Activated T-helper 1 cell treated with Interleukin-2 at 50 U/mL for 16 hours (primary cell): ENCODE results near the gene CEACAM21.
"Not testable (repeated sequence)": the region's sequence is repeated elsewhere in the genome, so short reads cannot be mapped to it uniquely, and the experiment has no call there.

Experiments used
- DNase-seq: peaks from one replicate; pipeline ENCODE4 v3.0.0-alpha.2; 2020; ENCODE audit warnings: low read depth

CEACAM21 gene

DNA sequence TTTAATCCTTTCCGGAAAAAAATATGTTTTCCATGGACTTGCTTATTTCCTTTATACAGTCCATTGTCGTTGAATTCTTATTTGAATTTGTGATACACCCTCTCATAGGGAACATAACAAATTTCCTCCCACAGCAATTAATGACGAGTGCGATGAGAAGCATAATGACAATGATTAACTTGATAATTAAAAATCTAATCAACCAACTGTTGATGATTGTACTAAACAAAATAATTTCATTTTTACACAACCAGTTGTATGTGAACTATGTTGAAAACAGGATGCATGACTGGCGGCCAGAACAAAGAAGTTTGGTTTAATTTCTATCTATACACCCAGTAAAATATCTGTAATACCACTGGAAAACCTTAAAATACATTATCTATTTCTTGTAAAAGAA is 26.1 kb upstream of the CEACAM21 start:
- no peak for DNase-seq

DNA sequence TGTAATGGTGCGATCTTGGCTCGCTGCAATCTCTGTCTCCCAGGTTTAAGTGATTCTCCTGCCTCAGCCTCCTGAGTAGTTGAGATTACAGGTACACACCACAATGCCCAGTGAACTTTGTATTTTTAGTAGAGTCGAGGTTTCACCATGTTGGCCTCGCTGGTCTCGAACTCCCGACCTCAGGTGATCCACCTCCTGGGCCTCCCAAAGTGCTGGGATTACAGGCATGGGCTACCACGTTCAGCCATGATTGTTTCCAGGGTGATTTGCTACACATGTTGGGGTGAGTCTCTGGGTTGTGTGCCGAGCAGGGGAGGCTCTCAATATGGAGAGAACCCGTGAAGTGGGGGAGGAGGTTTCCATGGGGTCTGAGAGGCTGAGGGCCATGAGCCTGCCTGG is 24.8 kb upstream of the CEACAM21 start:
- DNase-seq: no peak

DNA sequence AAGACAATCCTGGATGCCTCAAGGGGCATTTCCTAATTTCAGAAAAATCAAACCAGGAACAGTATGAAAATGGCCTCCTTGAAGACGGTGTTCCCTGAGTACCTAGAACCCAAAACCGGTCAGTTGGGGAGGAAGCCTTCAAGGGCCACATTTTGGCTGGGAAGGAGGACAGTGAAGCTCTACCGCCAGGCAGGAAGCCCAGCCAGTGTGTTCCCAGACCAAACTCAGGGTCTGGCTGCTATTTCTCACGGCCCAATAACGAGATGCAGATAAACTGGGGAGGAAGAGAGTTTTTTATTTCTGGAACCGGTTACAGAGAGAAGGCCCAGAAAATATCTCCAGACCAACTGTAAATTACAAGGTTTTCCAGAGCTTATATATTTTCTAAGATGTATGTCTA is 24.3 kb upstream of the CEACAM21 start:
- DNase-seq: no peak

- DNase-seq: no peak
Observed at GRCh38 chr19:41552558-41552957, 23.4 kb upstream of the CEACAM21 start.

DNA sequence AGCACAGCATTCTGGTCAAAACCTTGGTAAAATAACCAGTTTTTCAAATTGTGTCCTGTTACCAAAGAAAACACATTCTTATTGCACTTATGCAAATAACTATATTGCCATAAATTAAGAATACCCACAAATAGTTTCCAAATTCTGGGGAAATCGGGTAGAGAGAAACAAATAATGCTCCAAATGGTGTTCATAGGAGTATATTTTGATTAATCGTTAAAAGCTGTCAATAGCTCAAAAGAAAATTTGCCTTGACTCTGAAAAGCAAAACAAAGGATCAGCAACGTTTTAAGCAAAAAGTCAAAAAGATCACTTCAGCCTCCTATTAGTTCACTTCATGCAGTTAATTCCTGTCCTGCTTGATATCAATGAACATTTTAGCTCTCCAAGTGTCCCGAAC is 22.2 kb upstream of the CEACAM21 start:
- no peak for DNase-seq

GRCh38 chr19:41554907-41555306 is 21.1 kb upstream of the CEACAM21 start:
- DNase-seq: no peak

DNA sequence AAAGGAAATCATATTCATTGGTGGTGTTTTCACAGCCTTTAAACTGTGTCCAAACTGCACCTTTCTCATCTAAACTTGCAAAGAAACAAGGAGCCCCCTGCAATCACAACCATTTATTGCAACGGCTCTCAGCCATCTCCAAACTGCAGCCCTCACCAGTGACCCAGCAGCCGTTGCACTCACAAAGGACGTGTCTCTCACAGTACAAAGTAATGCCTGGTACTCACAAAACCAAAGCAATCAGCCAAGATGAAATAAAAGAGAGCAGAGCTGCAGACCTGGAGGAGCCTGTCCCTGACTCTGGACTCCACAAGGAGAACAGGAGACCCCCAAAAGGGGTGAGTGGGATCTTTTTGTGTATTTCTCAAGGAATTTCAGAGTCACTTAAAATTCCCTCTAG is 20.2 kb upstream of the CEACAM21 start:
- no peak for DNase-seq

DNA sequence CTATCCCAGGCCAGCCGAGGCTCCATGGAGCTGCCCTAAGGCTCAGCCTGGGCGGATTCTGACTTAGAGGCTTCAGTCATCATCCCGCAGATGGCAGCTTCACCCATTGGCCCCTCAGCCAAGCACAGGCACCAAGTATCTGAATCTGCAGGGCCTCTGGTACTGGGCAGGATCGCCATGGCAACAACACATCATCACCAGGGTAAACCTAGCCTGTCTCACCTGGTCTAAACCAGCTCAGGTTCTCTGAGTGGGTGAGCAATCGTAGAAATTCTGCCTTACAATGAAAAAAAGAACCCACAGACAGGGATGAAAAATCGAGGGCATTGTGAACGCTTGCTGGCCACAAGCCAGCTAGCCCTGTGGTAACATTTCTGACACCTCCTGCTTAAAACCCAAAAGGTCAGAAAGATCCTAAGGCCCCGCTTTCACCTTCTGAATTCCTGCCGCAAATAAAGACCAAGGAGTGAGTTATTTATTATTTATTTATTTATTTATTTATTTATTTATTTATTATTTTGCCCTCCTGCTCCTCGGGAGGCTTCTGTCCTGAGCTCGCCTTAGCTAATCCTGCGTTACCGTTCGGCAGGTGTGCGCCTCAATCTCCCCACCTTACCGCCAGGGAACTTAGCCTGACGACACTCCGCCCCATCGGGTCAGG is 12.0 kb upstream of the CEACAM21 start:
- DNase-seq: no peak

GRCh38 chr19:41564515-41565378 is 11.2 kb upstream of the CEACAM21 start:
- no peak for DNase-seq

DNA sequence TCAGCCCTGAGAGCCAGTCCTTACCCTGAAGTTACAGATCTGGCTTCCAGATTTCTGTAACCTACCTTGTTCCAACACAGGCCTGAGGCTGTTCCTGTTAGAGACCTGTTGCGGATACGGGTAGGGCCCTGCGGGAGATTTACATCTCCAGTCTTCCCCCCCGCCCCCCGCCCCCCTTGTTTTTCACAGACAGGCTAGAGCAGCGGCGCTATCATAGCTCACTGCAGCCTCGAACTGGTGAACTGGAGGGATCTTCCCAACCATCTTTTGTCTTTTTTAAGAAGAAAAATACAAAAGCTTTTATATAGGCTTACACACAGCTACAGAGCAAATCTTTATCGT is 10.6 kb upstream of the CEACAM21 start:
- no peak for DNase-seq

GRCh38 chr19:41566001-41566400 is 10.0 kb upstream of the CEACAM21 start:
- DNase-seq: no peak

DNA sequence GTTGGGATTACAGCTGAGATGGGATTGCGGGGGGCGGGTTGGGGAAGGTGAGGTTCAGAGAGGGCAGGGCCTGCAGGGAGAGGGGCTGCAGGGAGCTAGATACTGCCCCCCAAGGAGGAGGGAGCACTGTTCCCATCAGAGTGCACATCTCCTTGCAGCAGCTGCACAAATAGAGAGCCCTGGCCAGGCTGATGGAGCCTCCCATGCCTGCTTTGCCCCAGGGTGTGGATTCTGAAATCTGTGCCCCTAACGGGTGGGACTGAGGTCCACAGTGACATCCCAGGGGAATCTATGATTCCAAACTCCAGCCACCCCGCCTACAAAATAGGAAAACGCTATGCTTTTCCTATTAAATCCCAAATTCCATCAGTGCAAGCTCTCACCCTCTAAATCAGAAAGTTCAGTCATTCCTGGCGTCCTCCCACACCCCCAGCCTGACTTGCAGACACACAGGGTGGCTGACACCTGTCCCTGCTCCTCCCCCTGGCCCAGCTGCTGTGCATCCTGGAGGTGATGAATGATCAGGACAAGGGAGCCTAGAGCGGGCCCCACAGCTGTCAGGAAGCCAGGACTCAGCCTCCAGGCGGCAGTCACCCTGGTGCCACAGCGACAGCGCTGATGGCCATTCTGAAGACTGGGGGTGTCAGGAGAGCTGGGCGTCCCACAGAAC is 6.3 kb upstream of the CEACAM21 start:
- no peak for DNase-seq

DNA sequence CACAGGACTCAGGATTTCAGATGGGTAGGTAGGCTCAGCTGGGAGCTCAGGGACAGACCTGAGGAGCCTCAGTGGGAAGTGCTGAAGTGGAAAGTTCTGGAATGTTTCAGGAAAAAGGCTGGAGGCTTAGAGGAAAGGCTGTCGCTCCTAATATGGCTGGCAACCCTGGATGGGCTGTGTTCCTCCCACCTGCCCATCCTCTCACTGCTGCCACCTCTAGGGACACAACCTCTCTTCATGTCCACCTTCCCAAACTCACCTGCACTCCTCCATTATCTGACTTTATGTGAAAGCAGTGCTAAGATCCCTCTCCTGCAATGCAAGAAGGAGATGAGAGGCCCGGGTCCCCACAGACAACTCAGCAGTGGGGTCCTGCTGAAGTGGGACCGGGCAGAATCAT is 5.8 kb upstream of the CEACAM21 start:
- no peak for DNase-seq

- DNase-seq: peak; percentile 67
Observed at GRCh38 chr19:41570639-41571112, 5.3 kb upstream of the CEACAM21 start.

- DNase-seq: no peak
Observed at GRCh38 chr19:41577144-41577830, 1.3 kb downstream of the CEACAM21 start.

DNA sequence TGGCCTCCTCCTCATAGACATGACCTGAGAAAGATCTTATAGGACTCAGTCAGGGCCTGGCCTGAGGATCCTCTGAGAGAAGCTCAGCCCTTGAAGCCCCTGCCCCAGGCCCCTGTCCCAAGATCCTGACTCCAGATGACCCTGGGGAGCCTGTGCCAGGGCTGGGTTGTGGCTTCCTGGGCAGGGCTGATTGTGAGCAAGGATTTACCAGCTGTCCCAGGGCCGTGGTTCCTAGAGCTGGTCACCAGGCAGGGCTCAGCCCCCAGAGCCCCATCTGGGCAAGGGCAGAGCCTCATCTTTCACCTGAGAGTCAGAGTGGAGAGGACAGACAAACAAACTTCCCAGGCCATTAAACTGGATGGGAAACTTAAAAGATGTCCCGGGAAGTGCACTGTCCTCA is 1.9 kb downstream of the CEACAM21 start:
- DNase-seq: no peak

DNA sequence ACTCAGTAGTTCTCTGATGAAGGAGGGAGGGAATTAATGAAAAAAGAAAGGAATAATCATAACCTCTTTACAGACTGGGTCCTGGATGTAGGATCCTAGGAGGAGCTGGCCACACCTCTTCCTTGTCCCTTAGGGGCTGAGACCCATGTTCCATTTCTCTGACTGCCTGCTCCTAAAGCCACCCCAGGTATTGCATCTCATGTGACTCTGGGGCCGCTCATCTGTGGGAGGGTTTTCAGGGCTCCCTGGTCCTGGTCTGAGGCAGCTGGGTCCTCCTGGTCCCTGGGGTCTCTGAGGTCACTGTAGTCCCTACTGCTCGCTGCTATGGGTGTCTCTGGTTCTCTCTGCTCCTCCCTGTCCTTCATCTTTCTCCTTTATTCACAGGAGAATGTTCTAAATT is 2.9 kb downstream of the CEACAM21 start:
- DNase-seq: no peak

DNA sequence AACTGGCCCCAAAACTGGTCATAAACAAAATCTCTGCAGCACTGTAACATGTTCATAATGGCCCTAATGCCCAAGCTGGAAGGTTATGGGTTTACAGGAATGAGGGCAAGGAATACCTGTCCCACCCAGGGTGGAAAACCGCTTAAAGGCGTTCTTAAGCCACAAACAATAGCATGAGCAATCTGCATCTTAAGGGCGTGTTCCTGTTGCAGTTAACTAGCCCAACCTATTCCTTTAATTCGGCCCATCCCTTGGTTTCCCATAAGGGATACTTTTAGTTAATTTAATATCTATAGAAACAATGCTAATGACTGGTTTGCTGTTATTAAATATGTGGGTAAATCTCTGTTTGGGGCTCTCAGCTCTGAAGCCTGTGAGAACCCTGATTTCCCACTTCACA is 5.1 kb downstream of the CEACAM21 start:
- DNase-seq: not testable (repeated sequence)

DNA sequence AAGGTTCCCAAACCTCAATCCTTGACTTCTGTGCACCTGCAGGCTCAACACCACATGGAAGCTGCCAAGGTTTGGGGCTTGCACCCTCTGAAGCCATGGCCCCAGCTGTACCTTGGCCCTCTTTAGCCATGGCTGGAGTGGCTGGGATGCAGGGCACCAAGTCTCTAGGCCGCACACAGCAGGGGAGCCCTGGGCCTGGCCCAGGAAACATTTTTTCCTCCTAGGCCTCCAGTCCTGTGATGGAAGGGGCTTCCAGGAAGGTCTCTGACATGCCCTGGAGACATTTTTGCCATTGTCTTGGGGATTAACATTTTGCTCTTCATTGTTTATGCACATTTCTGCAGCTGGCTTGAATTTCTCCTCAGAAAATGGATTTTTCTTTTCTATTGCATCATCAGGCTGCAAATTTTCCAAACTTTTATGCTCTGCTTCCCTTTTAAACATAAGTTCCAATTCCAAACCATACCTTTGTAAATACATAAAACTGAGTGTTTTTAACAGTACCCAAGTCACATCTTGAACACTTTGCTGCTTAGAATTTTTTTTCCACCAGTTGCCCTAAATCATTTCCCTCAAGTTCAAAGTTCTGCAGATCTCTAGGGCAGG is 6.7 kb downstream of the CEACAM21 start:
- not testable (repeated sequence) for DNase-seq

GRCh38 chr19:41584260-41584810 is 8.4 kb downstream of the CEACAM21 start:
- no peak for DNase-seq

DNA sequence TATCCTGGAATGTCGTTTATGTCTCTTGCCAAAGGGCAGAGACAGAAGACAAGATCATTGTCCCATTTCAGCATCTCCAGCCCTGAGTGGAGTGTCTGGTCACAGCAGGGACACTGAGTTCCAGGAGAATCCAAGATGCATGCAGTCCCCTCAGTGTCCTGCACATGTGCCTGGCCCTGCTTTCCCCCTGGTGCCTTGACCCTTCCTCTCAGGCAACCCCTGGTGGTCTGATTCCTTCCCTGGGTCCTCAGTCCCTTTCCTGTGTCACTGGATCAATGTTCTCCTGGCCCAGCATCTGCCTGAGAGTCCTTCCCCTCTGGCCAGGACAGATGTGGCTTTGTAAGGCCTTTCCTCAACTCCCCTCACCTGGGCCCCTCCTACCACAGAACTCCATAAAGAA is 9.0 kb downstream of the CEACAM21 start:
- no peak for DNase-seq

GRCh38 chr19:41586064-41586463 is 10.1 kb downstream of the CEACAM21 start:
- DNase-seq: no peak
